H1 (cell line): ENCODE data around the gene NUDT7. TPM values are rescaled to one million over a fixed set of nuclear protein-coding genes. Genes with fewer than 3 reads are reported as not detected.

Experiments
- CEBPB ChIP-seq: IDR thresholded peaks from 2 replicates; pipeline ENCODE4 v1.6.1; 2012; ENCODE audit warnings: low read depth, low read length
- CTBP2 ChIP-seq: IDR thresholded peaks from 2 replicates; pipeline ENCODE4 v1.7.0; 2011; ENCODE audit warnings: borderline replicate concordance, mild to moderate bottlenecking, moderate library complexity, mixed read lengths, low read length; ENCODE audit not compliant: insufficient read depth, insufficient read length
- CTCF ChIP-seq, 3 experiments: IDR thresholded peaks; 1 replicate in 2 of 3; 2 replicates in 1 of 3; pipeline versions ENCODE4 v1.5.1 to v1.6.1; 2011; ENCODE audit warnings: low read length in 3 of 3, mild to moderate bottlenecking in 3 of 3, inconsistent platforms in 2 of 3, low read depth in 1 of 3, moderate library complexity in 1 of 3; ENCODE audit not compliant: insufficient read depth in 1 of 3; ENCODE audit errors: control extremely low read depth in 1 of 3
- RXRA ChIP-seq: IDR thresholded peaks from 2 replicates; pipeline ENCODE4 v1.6.1; 2011; ENCODE audit warnings: low read depth, mild to moderate bottlenecking, low read length, moderate library complexity; ENCODE audit not compliant: insufficient read depth
- SP2 ChIP-seq: IDR thresholded peaks from 2 replicates; pipeline ENCODE4 v1.6.1; 2012; ENCODE audit warnings: mild to moderate bottlenecking, low read length, inconsistent platforms
- polyA plus RNA-seq, 7 experiments: library from polyadenylated mRNA; depleted of rRNA in 3 of 7; stranded (reverse) in 5 of 7; unstranded in 2 of 7; fragments of >200 nt in 5 of 7; fragments of 200-250 nt in 2 of 7; gene quantifications; 1 replicate in 5 of 7; 2 replicates in 1 of 7; 4 replicates in 1 of 7; pipeline versions ENCODE4 v1.2.1 to v1.2.3, GENCODE V29; 2011 to 2013; ENCODE audit warnings: missing spikeins in 2 of 7, mixed read lengths in 2 of 7
- total RNA-seq: library from RNA; stranded (reverse); fragmentation: NEBNext Ultra II Directional; extraction: Animal tissue kit (Norgen Biotek cat#: 25700); gene quantifications from 2 replicates; pipeline ENCODE4 v1.2.1, GENCODE V29; 2021
- TF ChIP-seq, protein P1 (sequence below): fragments of 300-600 bp; sonication (generic); IDR thresholded peaks from 2 replicates; pipeline ENCODE4 v1.7.1; 2012; ENCODE audit warnings: low read length, moderate library complexity, mild to moderate bottlenecking, inconsistent platforms; ENCODE audit not compliant: insufficient replicate concordance

Gene NUDT7
- total and polyA plus RNA-seq, 2 of the 8 experiments (the other 6 are each of a cell fraction or from before 2014, with no cell fraction given), result 8.8 to 19.7 TPM

- TF ChIP-seq CTCF (IDR thresholded peaks at IDR 0.05; ENCODE audit: control extremely low read depth in 1 of 3, insufficient read depth in 1 of 3, low read depth in 1 of 3, low read length in 3 of 3), result no peak
- TF ChIP-seq SP2, result no peak
- no peak for TF ChIP-seq CEBPB
- TF ChIP-seq CTBP2, result no peak
- TF ChIP-seq RXRA, result no peak
- TF ChIP-seq, protein P1, sequence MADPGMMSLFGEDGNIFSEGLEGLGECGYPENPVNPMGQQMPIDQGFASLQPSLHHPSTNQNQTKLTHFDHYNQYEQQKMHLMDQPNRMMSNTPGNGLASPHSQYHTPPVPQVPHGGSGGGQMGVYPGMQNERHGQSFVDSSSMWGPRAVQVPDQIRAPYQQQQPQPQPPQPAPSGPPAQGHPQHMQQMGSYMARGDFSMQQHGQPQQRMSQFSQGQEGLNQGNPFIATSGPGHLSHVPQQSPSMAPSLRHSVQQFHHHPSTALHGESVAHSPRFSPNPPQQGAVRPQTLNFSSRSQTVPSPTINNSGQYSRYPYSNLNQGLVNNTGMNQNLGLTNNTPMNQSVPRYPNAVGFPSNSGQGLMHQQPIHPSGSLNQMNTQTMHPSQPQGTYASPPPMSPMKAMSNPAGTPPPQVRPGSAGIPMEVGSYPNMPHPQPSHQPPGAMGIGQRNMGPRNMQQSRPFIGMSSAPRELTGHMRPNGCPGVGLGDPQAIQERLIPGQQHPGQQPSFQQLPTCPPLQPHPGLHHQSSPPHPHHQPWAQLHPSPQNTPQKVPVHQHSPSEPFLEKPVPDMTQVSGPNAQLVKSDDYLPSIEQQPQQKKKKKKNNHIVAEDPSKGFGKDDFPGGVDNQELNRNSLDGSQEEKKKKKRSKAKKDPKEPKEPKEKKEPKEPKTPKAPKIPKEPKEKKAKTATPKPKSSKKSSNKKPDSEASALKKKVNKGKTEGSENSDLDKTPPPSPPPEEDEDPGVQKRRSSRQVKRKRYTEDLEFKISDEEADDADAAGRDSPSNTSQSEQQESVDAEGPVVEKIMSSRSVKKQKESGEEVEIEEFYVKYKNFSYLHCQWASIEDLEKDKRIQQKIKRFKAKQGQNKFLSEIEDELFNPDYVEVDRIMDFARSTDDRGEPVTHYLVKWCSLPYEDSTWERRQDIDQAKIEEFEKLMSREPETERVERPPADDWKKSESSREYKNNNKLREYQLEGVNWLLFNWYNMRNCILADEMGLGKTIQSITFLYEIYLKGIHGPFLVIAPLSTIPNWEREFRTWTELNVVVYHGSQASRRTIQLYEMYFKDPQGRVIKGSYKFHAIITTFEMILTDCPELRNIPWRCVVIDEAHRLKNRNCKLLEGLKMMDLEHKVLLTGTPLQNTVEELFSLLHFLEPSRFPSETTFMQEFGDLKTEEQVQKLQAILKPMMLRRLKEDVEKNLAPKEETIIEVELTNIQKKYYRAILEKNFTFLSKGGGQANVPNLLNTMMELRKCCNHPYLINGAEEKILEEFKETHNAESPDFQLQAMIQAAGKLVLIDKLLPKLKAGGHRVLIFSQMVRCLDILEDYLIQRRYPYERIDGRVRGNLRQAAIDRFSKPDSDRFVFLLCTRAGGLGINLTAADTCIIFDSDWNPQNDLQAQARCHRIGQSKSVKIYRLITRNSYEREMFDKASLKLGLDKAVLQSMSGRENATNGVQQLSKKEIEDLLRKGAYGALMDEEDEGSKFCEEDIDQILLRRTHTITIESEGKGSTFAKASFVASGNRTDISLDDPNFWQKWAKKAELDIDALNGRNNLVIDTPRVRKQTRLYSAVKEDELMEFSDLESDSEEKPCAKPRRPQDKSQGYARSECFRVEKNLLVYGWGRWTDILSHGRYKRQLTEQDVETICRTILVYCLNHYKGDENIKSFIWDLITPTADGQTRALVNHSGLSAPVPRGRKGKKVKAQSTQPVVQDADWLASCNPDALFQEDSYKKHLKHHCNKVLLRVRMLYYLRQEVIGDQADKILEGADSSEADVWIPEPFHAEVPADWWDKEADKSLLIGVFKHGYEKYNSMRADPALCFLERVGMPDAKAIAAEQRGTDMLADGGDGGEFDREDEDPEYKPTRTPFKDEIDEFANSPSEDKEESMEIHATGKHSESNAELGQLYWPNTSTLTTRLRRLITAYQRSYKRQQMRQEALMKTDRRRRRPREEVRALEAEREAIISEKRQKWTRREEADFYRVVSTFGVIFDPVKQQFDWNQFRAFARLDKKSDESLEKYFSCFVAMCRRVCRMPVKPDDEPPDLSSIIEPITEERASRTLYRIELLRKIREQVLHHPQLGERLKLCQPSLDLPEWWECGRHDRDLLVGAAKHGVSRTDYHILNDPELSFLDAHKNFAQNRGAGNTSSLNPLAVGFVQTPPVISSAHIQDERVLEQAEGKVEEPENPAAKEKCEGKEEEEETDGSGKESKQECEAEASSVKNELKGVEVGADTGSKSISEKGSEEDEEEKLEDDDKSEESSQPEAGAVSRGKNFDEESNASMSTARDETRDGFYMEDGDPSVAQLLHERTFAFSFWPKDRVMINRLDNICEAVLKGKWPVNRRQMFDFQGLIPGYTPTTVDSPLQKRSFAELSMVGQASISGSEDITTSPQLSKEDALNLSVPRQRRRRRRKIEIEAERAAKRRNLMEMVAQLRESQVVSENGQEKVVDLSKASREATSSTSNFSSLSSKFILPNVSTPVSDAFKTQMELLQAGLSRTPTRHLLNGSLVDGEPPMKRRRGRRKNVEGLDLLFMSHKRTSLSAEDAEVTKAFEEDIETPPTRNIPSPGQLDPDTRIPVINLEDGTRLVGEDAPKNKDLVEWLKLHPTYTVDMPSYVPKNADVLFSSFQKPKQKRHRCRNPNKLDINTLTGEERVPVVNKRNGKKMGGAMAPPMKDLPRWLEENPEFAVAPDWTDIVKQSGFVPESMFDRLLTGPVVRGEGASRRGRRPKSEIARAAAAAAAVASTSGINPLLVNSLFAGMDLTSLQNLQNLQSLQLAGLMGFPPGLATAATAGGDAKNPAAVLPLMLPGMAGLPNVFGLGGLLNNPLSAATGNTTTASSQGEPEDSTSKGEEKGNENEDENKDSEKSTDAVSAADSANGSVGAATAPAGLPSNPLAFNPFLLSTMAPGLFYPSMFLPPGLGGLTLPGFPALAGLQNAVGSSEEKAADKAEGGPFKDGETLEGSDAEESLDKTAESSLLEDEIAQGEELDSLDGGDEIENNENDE, result no peak
Measured at GRCh38 chr16:77732241-77732946, 10.1 kb downstream of the NUDT7 start (continued).
